ENCODE data around the gene PLA2G6. TPM values are rescaled to one million over a fixed set of nuclear protein-coding genes. Genes with fewer than 3 reads are reported as not detected.

Gene PLA2G6
- total and polyA plus RNA-seq, 9 of the 15 experiments (the other 6 are each of a cell fraction or from before 2014, with no cell fraction given), result 0.11 to 12.2 (median 9.7) TPM

DNA sequence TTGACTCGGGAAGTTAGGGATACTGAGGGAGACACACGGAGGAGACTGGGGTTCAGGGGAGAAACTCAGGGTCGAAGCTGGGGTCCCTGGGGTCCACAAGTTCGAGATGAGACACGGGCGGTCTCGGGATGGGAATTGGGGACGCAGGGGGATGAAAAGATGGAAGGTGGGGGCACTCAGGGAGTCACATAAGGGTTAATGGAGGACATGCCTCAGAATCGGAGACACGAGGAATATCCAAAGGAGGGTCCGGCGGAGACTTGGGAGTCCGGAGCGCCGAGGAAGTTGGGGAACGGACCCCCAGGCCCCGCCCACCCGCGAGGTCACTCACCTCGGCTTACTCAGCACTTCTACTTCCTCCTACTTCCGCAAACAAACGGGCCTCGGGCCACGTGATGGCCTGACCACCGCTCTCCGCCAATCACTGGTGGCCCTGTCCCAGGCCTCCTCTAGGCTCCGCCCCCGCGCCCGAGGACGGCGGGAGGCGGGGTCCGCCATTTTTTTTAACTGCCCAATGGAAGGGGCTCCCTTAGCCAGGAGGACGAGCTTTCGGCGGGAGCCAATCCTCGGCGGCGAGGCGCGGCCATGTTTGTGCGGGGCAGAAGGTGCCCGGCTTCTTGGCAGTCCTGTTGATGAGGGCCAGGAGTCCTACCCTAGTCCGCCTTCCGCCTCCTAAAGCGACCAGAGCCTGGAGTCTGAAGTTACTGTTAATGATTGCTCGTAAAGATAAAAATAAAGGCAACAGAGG is at the start of gene PLA2G6 (continued):
- TF ChIP-seq ZNF124 (CRISPR knock-in tag; IDR thresholded peaks at IDR 0.05) (no peak), FOS (IDR thresholded peaks at IDR 0.05; ENCODE audit: extremely low read depth, insufficient read length) (peak; percentile 63), ZNF121 (CRISPR knock-in tag; conservative IDR thresholded peaks at IDR 0.05) (no peak), L3MBTL2 (IDR thresholded peaks at IDR 0.05) (no peak), KLF13 (tag; IDR thresholded peaks at IDR 0.05; ENCODE audit: borderline replicate concordance, low read depth) (no peak), GTF2A2 (tag; IDR thresholded peaks at IDR 0.05) (no peak), COPS2 (conservative IDR thresholded peaks at IDR 0.05) (no peak), TCF7L2 (IDR thresholded peaks at IDR 0.05; ENCODE audit: low read depth, low read length) (no peak)
- TF ChIP-seq, protein P1, sequence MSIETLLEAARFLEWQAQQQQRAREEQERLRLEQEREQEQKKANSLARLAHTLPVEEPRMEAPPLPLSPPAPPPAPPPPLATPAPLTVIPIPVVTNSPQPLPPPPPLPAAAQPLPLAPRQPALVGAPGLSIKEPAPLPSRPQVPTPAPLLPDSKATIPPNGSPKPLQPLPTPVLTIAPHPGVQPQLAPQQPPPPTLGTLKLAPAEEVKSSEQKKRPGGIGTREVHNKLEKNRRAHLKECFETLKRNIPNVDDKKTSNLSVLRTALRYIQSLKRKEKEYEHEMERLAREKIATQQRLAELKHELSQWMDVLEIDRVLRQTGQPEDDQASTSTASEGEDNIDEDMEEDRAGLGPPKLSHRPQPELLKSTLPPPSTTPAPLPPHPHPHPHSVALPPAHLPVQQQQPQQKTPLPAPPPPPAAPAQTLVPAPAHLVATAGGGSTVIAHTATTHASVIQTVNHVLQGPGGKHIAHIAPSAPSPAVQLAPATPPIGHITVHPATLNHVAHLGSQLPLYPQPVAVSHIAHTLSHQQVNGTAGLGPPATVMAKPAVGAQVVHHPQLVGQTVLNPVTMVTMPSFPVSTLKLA (conservative IDR thresholded peaks at IDR 0.05), result peak; percentile 85 to 87
- TF ChIP-seq, protein P2, sequence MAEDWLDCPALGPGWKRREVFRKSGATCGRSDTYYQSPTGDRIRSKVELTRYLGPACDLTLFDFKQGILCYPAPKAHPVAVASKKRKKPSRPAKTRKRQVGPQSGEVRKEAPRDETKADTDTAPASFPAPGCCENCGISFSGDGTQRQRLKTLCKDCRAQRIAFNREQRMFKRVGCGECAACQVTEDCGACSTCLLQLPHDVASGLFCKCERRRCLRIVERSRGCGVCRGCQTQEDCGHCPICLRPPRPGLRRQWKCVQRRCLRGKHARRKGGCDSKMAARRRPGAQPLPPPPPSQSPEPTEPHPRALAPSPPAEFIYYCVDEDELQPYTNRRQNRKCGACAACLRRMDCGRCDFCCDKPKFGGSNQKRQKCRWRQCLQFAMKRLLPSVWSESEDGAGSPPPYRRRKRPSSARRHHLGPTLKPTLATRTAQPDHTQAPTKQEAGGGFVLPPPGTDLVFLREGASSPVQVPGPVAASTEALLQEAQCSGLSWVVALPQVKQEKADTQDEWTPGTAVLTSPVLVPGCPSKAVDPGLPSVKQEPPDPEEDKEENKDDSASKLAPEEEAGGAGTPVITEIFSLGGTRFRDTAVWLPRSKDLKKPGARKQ (CRISPR knock-in tag; IDR thresholded peaks at IDR 0.05), result no peak
- TF ChIP-seq, protein P3, sequence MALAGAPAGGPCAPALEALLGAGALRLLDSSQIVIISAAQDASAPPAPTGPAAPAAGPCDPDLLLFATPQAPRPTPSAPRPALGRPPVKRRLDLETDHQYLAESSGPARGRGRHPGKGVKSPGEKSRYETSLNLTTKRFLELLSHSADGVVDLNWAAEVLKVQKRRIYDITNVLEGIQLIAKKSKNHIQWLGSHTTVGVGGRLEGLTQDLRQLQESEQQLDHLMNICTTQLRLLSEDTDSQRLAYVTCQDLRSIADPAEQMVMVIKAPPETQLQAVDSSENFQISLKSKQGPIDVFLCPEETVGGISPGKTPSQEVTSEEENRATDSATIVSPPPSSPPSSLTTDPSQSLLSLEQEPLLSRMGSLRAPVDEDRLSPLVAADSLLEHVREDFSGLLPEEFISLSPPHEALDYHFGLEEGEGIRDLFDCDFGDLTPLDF (CRISPR knock-in tag; IDR thresholded peaks at IDR 0.05), result no peak
- TF ChIP-seq, protein P4, sequence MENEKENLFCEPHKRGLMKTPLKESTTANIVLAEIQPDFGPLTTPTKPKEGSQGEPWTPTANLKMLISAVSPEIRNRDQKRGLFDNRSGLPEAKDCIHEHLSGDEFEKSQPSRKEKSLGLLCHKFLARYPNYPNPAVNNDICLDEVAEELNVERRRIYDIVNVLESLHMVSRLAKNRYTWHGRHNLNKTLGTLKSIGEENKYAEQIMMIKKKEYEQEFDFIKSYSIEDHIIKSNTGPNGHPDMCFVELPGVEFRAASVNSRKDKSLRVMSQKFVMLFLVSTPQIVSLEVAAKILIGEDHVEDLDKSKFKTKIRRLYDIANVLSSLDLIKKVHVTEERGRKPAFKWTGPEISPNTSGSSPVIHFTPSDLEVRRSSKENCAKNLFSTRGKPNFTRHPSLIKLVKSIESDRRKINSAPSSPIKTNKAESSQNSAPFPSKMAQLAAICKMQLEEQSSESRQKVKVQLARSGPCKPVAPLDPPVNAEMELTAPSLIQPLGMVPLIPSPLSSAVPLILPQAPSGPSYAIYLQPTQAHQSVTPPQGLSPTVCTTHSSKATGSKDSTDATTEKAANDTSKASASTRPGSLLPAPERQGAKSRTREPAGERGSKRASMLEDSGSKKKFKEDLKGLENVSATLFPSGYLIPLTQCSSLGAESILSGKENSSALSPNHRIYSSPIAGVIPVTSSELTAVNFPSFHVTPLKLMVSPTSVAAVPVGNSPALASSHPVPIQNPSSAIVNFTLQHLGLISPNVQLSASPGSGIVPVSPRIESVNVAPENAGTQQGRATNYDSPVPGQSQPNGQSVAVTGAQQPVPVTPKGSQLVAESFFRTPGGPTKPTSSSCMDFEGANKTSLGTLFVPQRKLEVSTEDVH (IDR thresholded peaks at IDR 0.05; ENCODE audit: low read depth, partially characterized antibody), result no peak
- TF ChIP-seq, protein P5, sequence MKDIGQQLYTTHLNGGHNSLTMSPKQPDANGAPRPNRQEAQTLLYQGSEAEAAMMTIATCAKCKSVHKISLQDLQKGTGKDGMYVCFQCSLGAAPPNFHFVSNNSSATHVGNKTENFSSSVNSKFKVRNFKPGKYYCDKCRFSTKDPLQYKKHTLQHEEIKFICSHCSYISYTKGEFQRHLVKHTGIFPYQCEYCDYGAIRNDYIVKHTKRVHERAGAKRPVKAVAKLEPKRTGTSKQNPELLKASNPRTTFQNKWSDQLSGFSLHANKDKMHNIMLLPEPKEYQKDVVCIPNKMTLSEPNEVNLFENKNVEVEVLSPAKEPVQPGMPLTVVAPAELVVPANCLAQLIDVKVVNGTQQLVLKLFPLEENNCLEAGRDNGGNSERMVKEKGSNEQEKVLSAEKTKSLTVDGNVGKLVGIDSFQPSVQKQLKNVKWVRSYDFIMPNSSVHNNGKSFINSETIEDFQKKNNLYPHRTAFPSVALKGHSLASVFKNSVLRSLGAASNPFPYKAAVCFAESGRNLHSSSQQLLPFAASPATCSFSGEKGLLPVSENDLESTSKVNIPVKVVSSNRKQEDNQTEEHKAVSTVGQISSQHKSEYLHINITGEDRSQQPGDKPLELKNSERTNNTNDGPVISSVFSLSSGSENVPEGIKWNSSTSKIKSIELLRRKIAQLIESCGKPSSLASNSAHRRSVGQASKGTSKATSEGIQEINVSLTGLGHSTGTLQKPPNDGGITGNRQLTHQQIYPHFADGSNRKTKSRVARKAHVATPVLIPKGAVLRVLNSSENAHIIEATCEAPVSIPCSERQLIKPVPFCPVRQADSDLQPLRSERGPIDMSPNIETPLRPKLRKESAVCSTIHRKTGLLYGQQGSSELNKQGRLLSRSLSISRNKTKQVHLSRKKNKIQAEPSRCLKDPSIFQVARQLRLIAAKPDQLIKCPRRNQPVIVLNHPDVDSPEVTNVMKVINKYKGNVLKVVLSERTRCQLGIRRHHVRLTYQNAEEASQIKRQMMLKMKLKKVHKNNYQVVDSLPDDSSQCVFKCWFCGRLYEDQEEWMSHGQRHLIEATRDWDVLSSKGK (CRISPR knock-in tag; IDR thresholded peaks at IDR 0.05), result no peak
- TF ChIP-seq, protein P6, sequence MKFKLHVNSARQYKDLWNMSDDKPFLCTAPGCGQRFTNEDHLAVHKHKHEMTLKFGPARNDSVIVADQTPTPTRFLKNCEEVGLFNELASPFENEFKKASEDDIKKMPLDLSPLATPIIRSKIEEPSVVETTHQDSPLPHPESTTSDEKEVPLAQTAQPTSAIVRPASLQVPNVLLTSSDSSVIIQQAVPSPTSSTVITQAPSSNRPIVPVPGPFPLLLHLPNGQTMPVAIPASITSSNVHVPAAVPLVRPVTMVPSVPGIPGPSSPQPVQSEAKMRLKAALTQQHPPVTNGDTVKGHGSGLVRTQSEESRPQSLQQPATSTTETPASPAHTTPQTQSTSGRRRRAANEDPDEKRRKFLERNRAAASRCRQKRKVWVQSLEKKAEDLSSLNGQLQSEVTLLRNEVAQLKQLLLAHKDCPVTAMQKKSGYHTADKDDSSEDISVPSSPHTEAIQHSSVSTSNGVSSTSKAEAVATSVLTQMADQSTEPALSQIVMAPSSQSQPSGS (CRISPR knock-in tag; IDR thresholded peaks at IDR 0.05), result no peak

Data from K562 (cell line).